ENCODE measurements around the gene SLC28A1.

Gene SLC28A1

GRCh38 chr15:84947947-84948830, 63.7 kb downstream of the SLC28A1 start:
- Histone ChIP-seq H3K4me1 (ENCODE audit: control insufficient read depth in 1 of 2, insufficient read depth in 2 of 2, low read length in 2 of 2) (peaks cover 0 to 6% of the 10 kb centered on the region in 2 donors), H3K27ac (ENCODE audit: low read length) (peak overlapping the region; percentile 29), H3K9me3 (ENCODE audit: control insufficient read depth in 1 of 2, low read length in 2 of 2) (no peaks in the 10 kb centered on the region), H3K27me3 (ENCODE audit: low read depth, low read length) (no peaks in the 10 kb centered on the region), H3K4me3 (ENCODE audit: low read depth in 1 of 2, low read length in 2 of 2) (no peak overlapping the region), H3K36me3 (ENCODE audit: control insufficient read depth in 1 of 2, insufficient read depth in 2 of 2, low read length in 2 of 2) (no peaks in the 10 kb centered on the region)

- Histone ChIP-seq H3K9me3 (ENCODE audit: control insufficient read depth in 1 of 2, low read length in 2 of 2) (no peaks in the 10 kb centered on the region), H3K4me1 (ENCODE audit: control insufficient read depth in 1 of 2, insufficient read depth in 2 of 2, low read length in 2 of 2) (peaks cover 0 to 6% of the 10 kb centered on the region in 2 donors), H3K4me3 (ENCODE audit: low read depth in 1 of 2, low read length in 2 of 2) (no peak overlapping the region), H3K27me3 (ENCODE audit: low read depth, low read length) (no peaks in the 10 kb centered on the region), H3K27ac (ENCODE audit: low read length) (peak overlapping the region; percentile 29), H3K36me3 (ENCODE audit: control insufficient read depth in 1 of 2, insufficient read depth in 2 of 2, low read length in 2 of 2) (no peaks in the 10 kb centered on the region)
Measured at GRCh38 chr15:84949043-84949442, 64.6 kb downstream of the SLC28A1 start.

GRCh38 chr15:84949845-84950569, 65.5 kb downstream of the SLC28A1 start:
- Histone ChIP-seq H3K27ac (ENCODE audit: low read length) (no peak overlapping the region), H3K9me3 (ENCODE audit: control insufficient read depth in 1 of 2, low read length in 2 of 2) (no peaks in the 10 kb centered on the region), H3K27me3 (ENCODE audit: low read depth, low read length) (no peaks in the 10 kb centered on the region), H3K36me3 (ENCODE audit: control insufficient read depth in 1 of 2, insufficient read depth in 2 of 2, low read length in 2 of 2) (no peaks in the 10 kb centered on the region), H3K4me1 (ENCODE audit: control insufficient read depth in 1 of 2, insufficient read depth in 2 of 2, low read length in 2 of 2) (peaks cover 0 to 6% of the 10 kb centered on the region in 2 donors), H3K4me3 (ENCODE audit: low read depth in 1 of 2, low read length in 2 of 2) (no peak overlapping the region)

- H3K36me3 ChIP-seq (ENCODE audit: control insufficient read depth in 1 of 2, insufficient read depth in 2 of 2, low read length in 2 of 2): no peaks in the 10 kb centered on the region
- no peaks in the 10 kb centered on the region for H3K9me3 ChIP-seq (ENCODE audit: control insufficient read depth in 1 of 2, low read length in 2 of 2)
- no peaks in the 10 kb centered on the region for H3K27me3 ChIP-seq (ENCODE audit: low read depth, low read length)
- peaks cover under 1 to 6% of the 10 kb centered on the region in 2 donors for H3K4me1 ChIP-seq (ENCODE audit: control insufficient read depth in 1 of 2, insufficient read depth in 2 of 2, low read length in 2 of 2)
- H3K27ac ChIP-seq (ENCODE audit: low read length): no peak overlapping the region
- H3K4me3 ChIP-seq (ENCODE audit: low read depth in 1 of 2, low read length in 2 of 2): no peak overlapping the region
Measured at GRCh38 chr15:84950570-84951111, 66.2 kb downstream of the SLC28A1 start.

DNA sequence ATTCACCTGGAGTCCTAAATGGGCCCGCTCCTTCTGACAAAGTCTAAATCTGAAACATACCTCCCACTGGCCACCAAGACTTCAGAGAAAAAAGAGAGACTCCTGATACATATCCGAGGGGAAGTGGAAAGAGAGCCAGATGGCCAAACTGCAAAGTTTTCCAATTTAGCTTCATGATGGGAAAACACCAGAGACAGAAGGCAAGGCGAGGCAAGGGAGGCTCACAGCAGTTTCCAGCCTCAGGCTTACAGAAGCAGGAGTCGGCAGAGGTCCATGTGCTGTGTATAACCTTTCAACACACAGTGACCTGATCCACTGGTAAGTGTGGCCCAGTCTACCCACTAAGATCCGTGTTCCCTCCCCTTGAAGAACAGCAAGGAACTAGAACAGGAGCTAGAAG, 67.3 kb downstream of the SLC28A1 start:
- no peak overlapping the region for H3K4me3 ChIP-seq (ENCODE audit: low read depth in 1 of 2, low read length in 2 of 2)
- peaks cover 4 to 6% of the 10 kb centered on the region in 2 donors for H3K4me1 ChIP-seq (ENCODE audit: control insufficient read depth in 1 of 2, insufficient read depth in 2 of 2, low read length in 2 of 2)
- H3K9me3 ChIP-seq (ENCODE audit: control insufficient read depth in 1 of 2, low read length in 2 of 2): no peaks in the 10 kb centered on the region
- no peaks in the 10 kb centered on the region for H3K27me3 ChIP-seq (ENCODE audit: low read depth, low read length)
- H3K36me3 ChIP-seq (ENCODE audit: control insufficient read depth in 1 of 2, insufficient read depth in 2 of 2, low read length in 2 of 2): no peaks in the 10 kb centered on the region
- H3K27ac ChIP-seq (ENCODE audit: low read length): no peak overlapping the region

DNA sequence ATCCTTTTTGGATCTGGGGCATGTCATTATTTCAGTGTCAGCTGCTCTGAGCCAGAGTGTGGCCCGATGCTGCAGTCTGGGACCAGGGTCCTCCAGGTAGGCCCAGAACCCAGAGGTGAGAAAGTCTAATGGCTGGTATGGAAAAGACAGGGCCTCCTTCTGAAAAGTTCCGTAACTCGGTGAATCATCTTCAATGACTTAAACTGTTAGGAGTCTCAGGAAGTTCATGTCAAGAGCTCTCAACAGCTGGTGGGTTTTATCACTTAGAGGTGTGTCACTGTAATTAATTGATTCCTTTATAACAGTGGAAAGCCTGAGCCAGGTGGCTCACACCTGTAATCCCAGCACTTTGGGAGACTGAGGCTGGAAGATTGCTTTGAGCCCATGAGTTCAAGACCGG, 68.7 kb downstream of the SLC28A1 start:
- Histone ChIP-seq H3K27ac (ENCODE audit: low read length) (no peak overlapping the region), H3K9me3 (ENCODE audit: control insufficient read depth in 1 of 2, low read length in 2 of 2) (no peaks in the 10 kb centered on the region), H3K27me3 (ENCODE audit: low read depth, low read length) (no peaks in the 10 kb centered on the region), H3K36me3 (ENCODE audit: control insufficient read depth in 1 of 2, insufficient read depth in 2 of 2, low read length in 2 of 2) (no peaks in the 10 kb centered on the region), H3K4me3 (ENCODE audit: low read depth in 1 of 2, low read length in 2 of 2) (no peak overlapping the region), H3K4me1 (ENCODE audit: control insufficient read depth in 1 of 2, insufficient read depth in 2 of 2, low read length in 2 of 2) (peaks cover 4 to 6% of the 10 kb centered on the region in 2 donors)

DNA sequence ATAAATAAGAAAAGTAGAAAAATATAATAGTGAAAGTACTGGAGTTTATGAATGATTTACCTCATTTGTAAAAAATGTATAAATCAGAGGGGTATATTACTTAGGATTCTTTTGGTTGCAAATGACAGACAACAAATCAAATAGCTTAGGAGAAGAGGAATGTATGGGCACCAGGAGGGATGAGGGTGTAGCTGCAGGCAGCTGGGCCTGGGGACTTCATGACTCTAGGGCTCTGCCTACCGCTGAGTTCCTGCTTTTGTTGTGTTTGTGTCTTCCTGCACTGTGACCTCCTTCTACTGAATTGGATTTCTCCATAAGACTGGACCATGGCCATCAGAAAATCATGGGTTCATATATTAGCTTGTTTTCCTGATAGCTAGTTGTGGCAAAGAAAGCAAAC, 69.3 kb downstream of the SLC28A1 start:
- no peaks in the 10 kb centered on the region for H3K36me3 ChIP-seq (ENCODE audit: control insufficient read depth in 1 of 2, insufficient read depth in 2 of 2, low read length in 2 of 2)
- no peak overlapping the region for H3K27ac ChIP-seq (ENCODE audit: low read length)
- H3K9me3 ChIP-seq (ENCODE audit: control insufficient read depth in 1 of 2, low read length in 2 of 2): no peaks in the 10 kb centered on the region
- peaks cover 4 to 5% of the 10 kb centered on the region in 2 donors for H3K4me1 ChIP-seq (ENCODE audit: control insufficient read depth in 1 of 2, insufficient read depth in 2 of 2, low read length in 2 of 2)
- H3K27me3 ChIP-seq (ENCODE audit: low read depth, low read length): no peaks in the 10 kb centered on the region
- no peak overlapping the region for H3K4me3 ChIP-seq (ENCODE audit: low read depth in 1 of 2, low read length in 2 of 2)

- H3K4me1 ChIP-seq (ENCODE audit: control insufficient read depth in 1 of 2, insufficient read depth in 2 of 2, low read length in 2 of 2): peaks cover 0 to 4% of the 10 kb centered on the region in 2 donors
- H3K36me3 ChIP-seq (ENCODE audit: control insufficient read depth in 1 of 2, insufficient read depth in 2 of 2, low read length in 2 of 2): no peaks in the 10 kb centered on the region
- H3K27me3 ChIP-seq (ENCODE audit: low read depth, low read length): no peaks in the 10 kb centered on the region
- peak overlapping the region; percentile 36 to 55 for H3K4me3 ChIP-seq (ENCODE audit: low read depth in 1 of 2, low read length in 2 of 2)
- no peak overlapping the region for H3K27ac ChIP-seq (ENCODE audit: low read length)
- no peaks in the 10 kb centered on the region for H3K9me3 ChIP-seq (ENCODE audit: control insufficient read depth in 1 of 2, low read length in 2 of 2)
Measured at GRCh38 chr15:84955089-84955848, 70.8 kb downstream of the SLC28A1 start.

- Histone ChIP-seq H3K36me3 (ENCODE audit: control insufficient read depth in 1 of 2, insufficient read depth in 2 of 2, low read length in 2 of 2) (no peaks in the 10 kb centered on the region), H3K27me3 (ENCODE audit: low read depth, low read length) (no peaks in the 10 kb centered on the region), H3K4me3 (ENCODE audit: low read depth in 1 of 2, low read length in 2 of 2) (no peak overlapping the region), H3K4me1 (ENCODE audit: control insufficient read depth in 1 of 2, insufficient read depth in 2 of 2, low read length in 2 of 2) (peaks cover 0 to 4% of the 10 kb centered on the region in 2 donors), H3K9me3 (ENCODE audit: control insufficient read depth in 1 of 2, low read length in 2 of 2) (no peaks in the 10 kb centered on the region), H3K27ac (ENCODE audit: low read length) (no peak overlapping the region)
Measured at GRCh38 chr15:84956199-84956598, 71.7 kb downstream of the SLC28A1 start.

GRCh38 chr15:84960391-84961113, 76.1 kb downstream of the SLC28A1 start:
- Histone ChIP-seq H3K9me3 (ENCODE audit: control insufficient read depth in 1 of 2, low read length in 2 of 2) (peaks cover 0 to 5% of the 10 kb centered on the region in 2 donors), H3K36me3 (ENCODE audit: control insufficient read depth in 1 of 2, insufficient read depth in 2 of 2, low read length in 2 of 2) (no peaks in the 10 kb centered on the region), H3K27ac (ENCODE audit: low read length) (no peak overlapping the region), H3K4me1 (ENCODE audit: control insufficient read depth in 1 of 2, insufficient read depth in 2 of 2, low read length in 2 of 2) (peaks cover 0 to 4% of the 10 kb centered on the region in 2 donors), H3K4me3 (ENCODE audit: low read depth in 1 of 2, low read length in 2 of 2) (no peak overlapping the region), H3K27me3 (ENCODE audit: low read depth, low read length) (no peaks in the 10 kb centered on the region)
